Peyer's patch (tissue), 4 donors: Measurements from ENCODE around the gene SIGLEC7. TPM values are rescaled to one million over a fixed set of nuclear protein-coding genes. Genes with fewer than 3 reads are reported as not detected.

Experiments
- DNase-seq, 3 donors: peaks; one replicate each; pipeline ENCODE4 v3.0.0-alpha.2; 2017 to 2019
- H3K27ac ChIP-seq, 4 donors: fragments of 200-600 bp; sonication (generic); one replicate each; pipeline ENCODE4 v1.5.1; 2016 to 2019
- H3K27me3 ChIP-seq, 2 donors: fragments of 200-600 bp; sonication (generic); one replicate each; pipeline ENCODE4 v1.5.1; 2019
- H3K36me3 ChIP-seq, 3 donors: fragments of 200-600 bp; sonication (generic); one replicate each; pipeline ENCODE4 v1.5.1; 2016 to 2019
- H3K4me1 ChIP-seq, 4 donors: fragments of 200-600 bp; sonication (generic); one replicate each; pipeline ENCODE4 v1.5.1; 2016 to 2019
- H3K4me3 ChIP-seq, 4 donors: fragments of 200-600 bp; sonication (generic); 1 replicate in 3 of 4; 2 replicates in 1 of 4; pipeline ENCODE4 v1.5.1; 2016 to 2019; ENCODE audit warnings: mild to moderate bottlenecking in 1 of 4
- H3K9me3 ChIP-seq, 4 donors: fragments of 200-600 bp; sonication (generic); one replicate each; pipeline ENCODE4 v1.5.1; 2016 to 2019; ENCODE audit warnings: mild to moderate bottlenecking in 1 of 4
- POLR2A ChIP-seq, 2 donors: fragments of 450-650 bp; IDR thresholded peaks; one replicate each; pipeline ENCODE4 v1.5.1; 2017; ENCODE audit warnings: antibody characterized with exemption in 2 of 2, mild to moderate bottlenecking in 2 of 2, moderate library complexity in 2 of 2
- total RNA-seq, 4 donors: library from RNA; depleted of rRNA; stranded (reverse); fragments of >200 nt; gene quantifications; one replicate each; pipeline ENCODE4 v1.1.0, GENCODE V29; 2016
- TF ChIP-seq, protein P1 (sequence below), 6 experiments: fragments of 450-650 bp in 4 of 6; fragments of 200-600 bp in 2 of 6; sonication (generic) in 1 of 6; IDR thresholded peaks; one replicate each; pipeline ENCODE4 v1.5.1; 2017 to 2019; ENCODE audit warnings: antibody characterized with exemption in 6 of 6, mild to moderate bottlenecking in 3 of 6, moderate library complexity in 1 of 6

Gene SIGLEC7
- total RNA-seq, 4 donors from 2014 or later = not detected

DNA sequence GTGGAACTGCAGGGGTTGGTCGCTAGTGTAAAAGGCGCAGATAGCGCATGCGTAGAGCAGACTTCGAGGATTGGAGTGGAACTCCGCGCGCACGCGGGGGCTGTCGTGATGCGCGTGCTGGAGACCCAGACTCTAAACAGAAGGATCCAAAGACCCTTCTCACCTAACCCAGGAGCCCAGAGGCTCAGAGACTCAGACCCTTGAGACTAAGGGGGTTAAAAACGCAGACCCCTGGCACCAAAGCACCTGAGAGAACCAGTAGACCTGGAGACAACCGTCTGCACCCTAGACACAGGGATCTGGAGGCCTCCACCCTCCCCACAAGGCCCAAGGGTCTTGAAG is 33.3 kb upstream of the SIGLEC7 start:
- H3K36me3 ChIP-seq = peaks cover 0 to 4% (median 0%) of the 10 kb centered on the region in 3 donors
- H3K4me3 ChIP-seq = peak overlapping the region; percentile 56 to 76 (median 68)
- peaks cover 0 to 16% (median 3%) of the 10 kb centered on the region in 4 donors for H3K4me1 ChIP-seq
- H3K9me3 ChIP-seq = no peaks in the 10 kb centered on the region
- no peaks in the 10 kb centered on the region for H3K27me3 ChIP-seq
- no peak for DNase-seq
- TF ChIP-seq, protein P1, sequence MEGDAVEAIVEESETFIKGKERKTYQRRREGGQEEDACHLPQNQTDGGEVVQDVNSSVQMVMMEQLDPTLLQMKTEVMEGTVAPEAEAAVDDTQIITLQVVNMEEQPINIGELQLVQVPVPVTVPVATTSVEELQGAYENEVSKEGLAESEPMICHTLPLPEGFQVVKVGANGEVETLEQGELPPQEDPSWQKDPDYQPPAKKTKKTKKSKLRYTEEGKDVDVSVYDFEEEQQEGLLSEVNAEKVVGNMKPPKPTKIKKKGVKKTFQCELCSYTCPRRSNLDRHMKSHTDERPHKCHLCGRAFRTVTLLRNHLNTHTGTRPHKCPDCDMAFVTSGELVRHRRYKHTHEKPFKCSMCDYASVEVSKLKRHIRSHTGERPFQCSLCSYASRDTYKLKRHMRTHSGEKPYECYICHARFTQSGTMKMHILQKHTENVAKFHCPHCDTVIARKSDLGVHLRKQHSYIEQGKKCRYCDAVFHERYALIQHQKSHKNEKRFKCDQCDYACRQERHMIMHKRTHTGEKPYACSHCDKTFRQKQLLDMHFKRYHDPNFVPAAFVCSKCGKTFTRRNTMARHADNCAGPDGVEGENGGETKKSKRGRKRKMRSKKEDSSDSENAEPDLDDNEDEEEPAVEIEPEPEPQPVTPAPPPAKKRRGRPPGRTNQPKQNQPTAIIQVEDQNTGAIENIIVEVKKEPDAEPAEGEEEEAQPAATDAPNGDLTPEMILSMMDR (IDR thresholded peaks at IDR 0.05) = peak in 1 of 6 experiments; percentile 31
- no peak for TF ChIP-seq POLR2A (IDR thresholded peaks at IDR 0.05)
- peak overlapping the region in 2 of 4 donors; percentile 29 to 65 for H3K27ac ChIP-seq

DNA sequence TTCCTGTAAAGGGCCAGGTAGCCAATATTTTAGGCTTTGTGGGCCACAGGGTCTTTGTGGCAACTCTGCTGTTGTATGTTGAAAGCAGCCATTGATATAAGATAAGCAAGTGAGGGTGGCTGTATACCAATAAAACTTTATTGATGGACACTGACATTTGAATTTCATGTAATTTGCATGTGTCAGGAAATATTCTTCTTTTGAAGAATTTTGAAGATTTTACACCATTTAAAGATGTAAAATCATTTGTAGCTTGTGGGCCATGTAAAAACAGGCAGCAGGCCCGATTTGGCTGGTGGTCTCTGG is 31.5 kb upstream of the SIGLEC7 start:
- DNase-seq = no peak
- peaks cover 0 to 16% (median 3%) of the 10 kb centered on the region in 4 donors for H3K4me1 ChIP-seq
- no peak overlapping the region for H3K4me3 ChIP-seq
- no peak overlapping the region for H3K27ac ChIP-seq
- H3K9me3 ChIP-seq = no peaks in the 10 kb centered on the region
- H3K36me3 ChIP-seq = no peaks in the 10 kb centered on the region
- no peaks in the 10 kb centered on the region for H3K27me3 ChIP-seq
- TF ChIP-seq POLR2A (IDR thresholded peaks at IDR 0.05) = no peak
- TF ChIP-seq, protein P1 (IDR thresholded peaks at IDR 0.05) = no peak

DNA sequence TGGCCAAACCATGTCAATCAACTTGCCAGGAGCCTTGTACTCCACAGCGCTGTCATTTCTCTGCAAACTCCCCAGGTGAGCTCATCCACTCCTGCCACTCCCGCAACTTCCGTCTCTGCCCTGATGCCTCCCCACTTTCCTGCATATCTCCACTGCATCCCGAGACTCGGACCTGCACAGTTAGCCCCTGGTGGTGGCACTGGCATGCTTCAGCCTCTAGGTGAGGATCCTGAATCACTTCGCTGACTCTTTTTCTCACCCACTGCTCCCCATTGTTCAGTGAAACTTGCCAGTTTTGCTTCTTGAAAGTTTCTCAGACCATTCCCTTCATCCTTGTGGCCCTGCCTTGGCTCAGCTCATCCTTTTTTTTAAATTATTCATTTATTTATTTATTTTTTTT is 30.5 kb upstream of the SIGLEC7 start:
- Histone ChIP-seq H3K4me1 (peaks cover 0 to 16% (median 3%) of the 10 kb centered on the region in 4 donors), H3K36me3 (no peaks in the 10 kb centered on the region), H3K27me3 (no peaks in the 10 kb centered on the region), H3K4me3 (no peak overlapping the region), H3K9me3 (no peaks in the 10 kb centered on the region), H3K27ac (no peak overlapping the region)
- TF ChIP-seq POLR2A (IDR thresholded peaks at IDR 0.05) = no peak
- TF ChIP-seq, protein P1 (IDR thresholded peaks at IDR 0.05) = peak in 1 of 6 experiments; percentile 10
- no peak for DNase-seq

DNA sequence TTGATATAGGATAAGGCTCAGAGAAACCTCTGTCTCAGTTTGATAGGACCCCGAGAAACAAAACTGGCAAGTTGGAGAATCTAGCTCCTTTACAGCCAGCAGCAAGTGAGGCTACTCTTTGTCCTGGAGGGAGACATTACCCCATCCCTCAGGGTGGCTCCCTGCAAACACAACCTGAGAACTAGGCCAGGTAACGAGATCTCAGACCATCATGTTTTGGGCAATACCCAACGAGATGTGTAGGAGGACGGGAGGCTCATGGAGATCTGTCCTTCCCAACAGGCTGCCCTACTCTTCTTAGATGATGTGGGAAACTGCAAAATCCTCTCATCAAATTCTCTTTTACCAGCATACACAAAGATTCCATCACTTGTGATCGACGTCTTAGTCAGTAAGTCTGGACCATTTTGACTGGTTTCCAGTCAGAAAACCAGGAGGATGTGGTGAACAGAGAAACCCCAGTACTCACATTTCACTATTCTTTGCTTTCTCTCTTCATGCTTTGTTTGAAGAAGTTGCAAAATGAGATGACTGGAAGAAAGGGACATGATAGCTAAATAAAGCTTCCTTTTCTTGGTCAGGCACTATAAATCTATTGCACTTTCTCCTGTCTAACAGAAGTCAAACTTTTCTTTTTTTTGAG is 27.9 kb upstream of the SIGLEC7 start:
- H3K9me3 ChIP-seq = no peaks in the 10 kb centered on the region
- no peak for DNase-seq
- H3K27ac ChIP-seq = no peak overlapping the region
- H3K4me1 ChIP-seq = no peaks in the 10 kb centered on the region
- no peaks in the 10 kb centered on the region for H3K36me3 ChIP-seq
- TF ChIP-seq, protein P1 (IDR thresholded peaks at IDR 0.05) = no peak
- no peak for TF ChIP-seq POLR2A (IDR thresholded peaks at IDR 0.05)
- H3K27me3 ChIP-seq = no peaks in the 10 kb centered on the region
- H3K4me3 ChIP-seq = no peak overlapping the region

DNA sequence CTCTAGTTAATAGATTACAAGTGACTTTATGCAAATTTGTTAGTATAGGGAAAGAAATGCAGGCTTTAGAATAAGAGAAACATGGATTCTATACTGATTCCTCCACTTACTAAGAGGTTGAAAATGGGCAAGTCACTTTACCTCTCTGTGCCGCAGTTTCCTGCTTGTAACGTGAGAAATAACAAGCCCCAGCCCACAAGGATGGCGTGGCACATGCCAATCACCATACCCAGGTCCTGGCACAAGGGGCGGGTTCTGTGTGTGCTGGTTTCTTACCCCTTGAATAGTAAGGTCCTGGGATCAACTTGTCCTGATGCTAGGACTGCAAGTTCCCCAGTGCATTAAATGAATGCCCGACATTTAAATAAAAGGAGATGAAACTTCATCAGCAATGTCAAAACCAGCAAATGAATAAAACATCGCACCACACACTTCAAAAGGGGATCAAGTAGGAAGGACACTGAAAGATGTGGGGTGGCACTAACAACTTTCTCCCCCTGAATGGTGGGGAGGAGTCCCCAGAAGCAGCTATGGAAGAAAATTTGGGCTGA is 25.3 kb upstream of the SIGLEC7 start:
- Histone ChIP-seq H3K36me3 (no peaks in the 10 kb centered on the region), H3K9me3 (no peaks in the 10 kb centered on the region), H3K4me1 (no peaks in the 10 kb centered on the region), H3K4me3 (no peak overlapping the region), H3K27ac (no peak overlapping the region), H3K27me3 (no peaks in the 10 kb centered on the region)
- no peak for TF ChIP-seq POLR2A (IDR thresholded peaks at IDR 0.05)
- TF ChIP-seq, protein P1 (IDR thresholded peaks at IDR 0.05) = no peak
- DNase-seq = no peak
